Central memory CD8-positive, alpha-beta T cell (primary cell): ENCODE measurements around the gene NME2.
"Not testable (repeated sequence)": the region's sequence is repeated elsewhere in the genome, so short reads cannot be mapped to it uniquely, and the experiment has no call there.

ENCODE experiments used
- ATAC-seq: fragments of 150-1000 bp; cut with Tn5 transposase; replicated peaks from 2 replicates; pipeline ENCODE4 v1.10.0; 2022; ENCODE audit warnings: mild to moderate bottlenecking, moderate FRiP score, moderate number of reproducible peaks; ENCODE audit not compliant: poor library complexity, severe bottlenecking; ENCODE audit errors: extremely low read depth
- DNase-seq, 2 donors: peaks; one replicate each; pipeline ENCODE4 v3.0.0; 2021; ENCODE audit warnings: low spot score in 2 of 2
- H3K27ac Mint-ChIP-seq: one replicate; pipeline ENCODE4 v1.8.0; 2022; ENCODE audit warnings: low read depth, mild to moderate bottlenecking, moderate library complexity, mixed read lengths
- H3K27me3 Mint-ChIP-seq: one replicate; pipeline ENCODE4 v1.8.0; 2022; ENCODE audit warnings: mixed read lengths
- H3K36me3 Mint-ChIP-seq: one replicate; pipeline ENCODE4 v1.8.0; 2022; ENCODE audit warnings: mild to moderate bottlenecking, moderate library complexity, mixed read lengths; ENCODE audit not compliant: insufficient read depth
- H3K4me1 Mint-ChIP-seq: one replicate; pipeline ENCODE4 v1.8.0; 2022; ENCODE audit warnings: mixed read lengths
- H3K4me3 Mint-ChIP-seq: one replicate; pipeline ENCODE4 v1.8.0; 2022; ENCODE audit warnings: mild to moderate bottlenecking, moderate library complexity, mixed read lengths
- H3K9me3 Mint-ChIP-seq: one replicate; pipeline ENCODE4 v1.8.0; 2022; ENCODE audit warnings: mixed read lengths

NME2 gene

GRCh38 chr17:51164911-51165679, 1.1 kb upstream of the NME2 start:
- H3K27me3 Mint-ChIP-seq, result no peaks in the 10 kb centered on the region
- H3K4me1 Mint-ChIP-seq, result peaks cover 20% of the 10 kb centered on the region
- ATAC-seq (no peak), DNase-seq (no peak)
- peak overlapping the region; percentile 97 for H3K27ac Mint-ChIP-seq
- peak overlapping the region; percentile 90 for H3K4me3 Mint-ChIP-seq
- H3K9me3 Mint-ChIP-seq, result no peaks in the 10 kb centered on the region
- peaks cover 29% of the 10 kb centered on the region for H3K36me3 Mint-ChIP-seq

GRCh38 chr17:51165680-51166197, 472 bp upstream of the NME2 start:
- peaks cover 20% of the 10 kb centered on the region for H3K4me1 Mint-ChIP-seq
- H3K4me3 Mint-ChIP-seq, result peak overlapping the region; percentile 90
- no peaks in the 10 kb centered on the region for H3K9me3 Mint-ChIP-seq
- no peaks in the 10 kb centered on the region for H3K27me3 Mint-ChIP-seq
- DNase-seq, result no peak
- peak overlapping the region; percentile 97 for H3K27ac Mint-ChIP-seq
- ATAC-seq, result peak; percentile 21
- H3K36me3 Mint-ChIP-seq, result peaks cover 31% of the 10 kb centered on the region

GRCh38 chr17:51166987-51167931, 1.0 kb downstream of the NME2 start:
- DNase-seq (peak; percentile 37), ATAC-seq (peak; percentile 67)
- no peaks in the 10 kb centered on the region for H3K27me3 Mint-ChIP-seq
- peaks cover 20% of the 10 kb centered on the region for H3K4me1 Mint-ChIP-seq
- H3K36me3 Mint-ChIP-seq, result peaks cover 31% of the 10 kb centered on the region
- H3K9me3 Mint-ChIP-seq, result no peaks in the 10 kb centered on the region
- H3K27ac Mint-ChIP-seq, result peak overlapping the region; percentile 44
- H3K4me3 Mint-ChIP-seq, result peak overlapping the region; percentile 90

GRCh38 chr17:51169340-51169739, 3.1 kb downstream of the NME2 start:
- DNase-seq (no peak), ATAC-seq (no peak)
- H3K9me3 Mint-ChIP-seq, result no peaks in the 10 kb centered on the region
- no peak overlapping the region for H3K4me3 Mint-ChIP-seq
- no peak overlapping the region for H3K27ac Mint-ChIP-seq
- H3K27me3 Mint-ChIP-seq, result no peaks in the 10 kb centered on the region
- H3K4me1 Mint-ChIP-seq, result peaks cover 20% of the 10 kb centered on the region
- peaks cover 37% of the 10 kb centered on the region for H3K36me3 Mint-ChIP-seq

GRCh38 chr17:51170736-51171135, 4.5 kb downstream of the NME2 start:
- no peak overlapping the region for H3K27ac Mint-ChIP-seq
- no peaks in the 10 kb centered on the region for H3K9me3 Mint-ChIP-seq
- H3K4me3 Mint-ChIP-seq, result no peak overlapping the region
- peaks cover 15% of the 10 kb centered on the region for H3K4me1 Mint-ChIP-seq
- DNase-seq (no peak), ATAC-seq (no peak)
- H3K36me3 Mint-ChIP-seq, result peaks cover 38% of the 10 kb centered on the region
- H3K27me3 Mint-ChIP-seq, result no peaks in the 10 kb centered on the region

- Mint-ChIP-seq H3K36me3 (peaks cover 32% of the 10 kb centered on the region), H3K4me1 (peaks cover 10% of the 10 kb centered on the region)
- H3K27me3 Mint-ChIP-seq, DNase-seq, H3K4me3 Mint-ChIP-seq, H3K9me3 Mint-ChIP-seq, ATAC-seq, H3K27ac Mint-ChIP-seq: not testable (repeated sequence)
Observed at GRCh38 chr17:51172030-51172429, 5.8 kb downstream of the NME2 start.

- no peak overlapping the region for H3K27ac Mint-ChIP-seq
- H3K4me1 Mint-ChIP-seq, result no peaks in the 10 kb centered on the region
- ATAC-seq (no peak), DNase-seq (no peak)
- no peaks in the 10 kb centered on the region for H3K27me3 Mint-ChIP-seq
- no peak overlapping the region for H3K4me3 Mint-ChIP-seq
- H3K9me3 Mint-ChIP-seq, result no peaks in the 10 kb centered on the region
- H3K36me3 Mint-ChIP-seq, result peaks cover 22% of the 10 kb centered on the region
Observed at GRCh38 chr17:51180486-51180885, 14.3 kb downstream of the NME2 start.

GRCh38 chr17:51184124-51184523, 17.9 kb downstream of the NME2 start:
- H3K9me3 Mint-ChIP-seq, result no peaks in the 10 kb centered on the region
- no peaks in the 10 kb centered on the region for H3K4me1 Mint-ChIP-seq
- H3K36me3 Mint-ChIP-seq, result peaks cover 35% of the 10 kb centered on the region
- no peak overlapping the region for H3K27ac Mint-ChIP-seq
- DNase-seq (no peak), ATAC-seq (no peak)
- no peak overlapping the region for H3K4me3 Mint-ChIP-seq
- no peaks in the 10 kb centered on the region for H3K27me3 Mint-ChIP-seq

GRCh38 chr17:51185763-51186332, 19.6 kb downstream of the NME2 start:
- no peaks in the 10 kb centered on the region for H3K27me3 Mint-ChIP-seq
- H3K36me3 Mint-ChIP-seq, result peaks cover 38% of the 10 kb centered on the region
- DNase-seq (no peak), ATAC-seq (no peak)
- no peaks in the 10 kb centered on the region for H3K4me1 Mint-ChIP-seq
- H3K4me3 Mint-ChIP-seq, result no peak overlapping the region
- no peaks in the 10 kb centered on the region for H3K9me3 Mint-ChIP-seq
- peak overlapping the region; percentile 6 for H3K27ac Mint-ChIP-seq

GRCh38 chr17:51188271-51188833, 22.1 kb downstream of the NME2 start:
- DNase-seq (no peak), ATAC-seq (no peak)
- no peak overlapping the region for H3K4me3 Mint-ChIP-seq
- H3K36me3 Mint-ChIP-seq, result peaks cover 48% of the 10 kb centered on the region
- H3K27me3 Mint-ChIP-seq, result no peaks in the 10 kb centered on the region
- no peak overlapping the region for H3K27ac Mint-ChIP-seq
- H3K9me3 Mint-ChIP-seq, result no peaks in the 10 kb centered on the region
- no peaks in the 10 kb centered on the region for H3K4me1 Mint-ChIP-seq

- Mint-ChIP-seq H3K4me3 (no peak overlapping the region), H3K4me1 (no peaks in the 10 kb centered on the region), H3K27me3 (no peaks in the 10 kb centered on the region), H3K27ac (no peak overlapping the region), H3K36me3 (peaks cover 52% of the 10 kb centered on the region), H3K9me3 (no peaks in the 10 kb centered on the region)
- DNase-seq, result no peak
- no peak for ATAC-seq
Observed at GRCh38 chr17:51189162-51189561, 23.0 kb downstream of the NME2 start.

- DNase-seq (no peak), ATAC-seq (no peak)
- H3K27me3 Mint-ChIP-seq, result no peaks in the 10 kb centered on the region
- H3K27ac Mint-ChIP-seq, result no peak overlapping the region
- H3K4me1 Mint-ChIP-seq, result no peaks in the 10 kb centered on the region
- no peak overlapping the region for H3K4me3 Mint-ChIP-seq
- no peaks in the 10 kb centered on the region for H3K9me3 Mint-ChIP-seq
- peaks cover 54% of the 10 kb centered on the region for H3K36me3 Mint-ChIP-seq
Observed at GRCh38 chr17:51189628-51190027, 23.4 kb downstream of the NME2 start.
